IMR-90 (cell line): Measurements from ENCODE around the gene NPNT. TPM values are rescaled to one million over a fixed set of nuclear protein-coding genes. Genes with fewer than 3 reads are reported as not detected.

ENCODE experiments used
- ATAC-seq: fragments of 200-7000 bp; cut with Tn5 transposase; 2 replicates; pipeline ENCODE4 v1.9.1; 2020; ENCODE audit warnings: low read depth, mild to moderate bottlenecking, moderate library complexity
- BruUV-seq: library from RNA; stranded (reverse); fragments of 400-500 nt; replicated peaks from 2 replicates; lab custom pipeline; 2021; lab: Mats Ljungman, UMichigan
- CTCF ChIA-PET: fragments of 300-600 bp; formaldehyde crosslinking; extraction: SDS; loops from one replicate; lab custom pipeline; 2021; ENCODE audit warnings: antibody characterized with exemption; lab: Yijun Ruan, JAX
- POLR2A ChIA-PET: fragments of 300-600 bp; sonication (Branson Sonifier 250); formaldehyde crosslinking; loops from one replicate; lab custom pipeline; 2022; ENCODE audit warnings: antibody characterized with exemption; ENCODE audit not compliant: unreplicated experiment; lab: Charles Lee
- DNase-seq: peaks from one replicate; pipeline ENCODE4 v3.0.0; 2013
- H2AFZ ChIP-seq: replicated peaks from 2 replicates; pipeline ENCODE3; 2013; ENCODE audit warnings: low read length, mild to moderate bottlenecking; ENCODE audit not compliant: poor library complexity
- H2AK5ac ChIP-seq: 2 replicates; pipeline ENCODE4 v1.6.1; 2013; ENCODE audit warnings: low read depth, low read length, inconsistent platforms
- H2AK9ac ChIP-seq: replicated peaks from 2 replicates; pipeline ENCODE3; 2013; ENCODE audit warnings: mild to moderate bottlenecking, low read depth, low read length, moderate library complexity; ENCODE audit not compliant: poor library complexity
- H2BK120ac ChIP-seq: 2 replicates; pipeline ENCODE4 v1.6.1; 2013; ENCODE audit warnings: low read depth, low read length, inconsistent platforms
- H2BK15ac ChIP-seq: 3 replicates; pipeline ENCODE4 v1.6.1; 2013; ENCODE audit warnings: low read depth, low read length, inconsistent platforms
- H2BK20ac ChIP-seq: 2 replicates; pipeline ENCODE4 v1.6.1; 2013; ENCODE audit warnings: low read depth, mild to moderate bottlenecking, inconsistent platforms, low read length, moderate library complexity
- H2BK5ac ChIP-seq: 2 replicates; pipeline ENCODE4 v1.6.1; 2013; ENCODE audit warnings: mild to moderate bottlenecking, low read depth, low read length, inconsistent platforms; ENCODE audit not compliant: poor library complexity, severe bottlenecking
- H3K14ac ChIP-seq: replicated peaks from 2 replicates; pipeline ENCODE4 v1.6.1; 2013; ENCODE audit warnings: low read depth, low read length, inconsistent platforms
- H3K18ac ChIP-seq: 2 replicates; pipeline ENCODE4 v1.6.1; 2013; ENCODE audit warnings: low read depth, low read length, control low read depth
- H3K23ac ChIP-seq: 2 replicates; pipeline ENCODE4 v1.6.1; 2013; ENCODE audit warnings: low read depth, low read length, inconsistent platforms
- H3K27ac ChIP-seq: 2 replicates; pipeline ENCODE4 v1.5.1; 2013; ENCODE audit warnings: mild to moderate bottlenecking, control low read depth, low read length; ENCODE audit not compliant: insufficient read depth
- H3K27me3 ChIP-seq: 2 replicates; pipeline ENCODE4 v1.6.1; 2013; ENCODE audit warnings: low read length; ENCODE audit not compliant: control insufficient read depth, insufficient read depth
- H3K36me3 ChIP-seq: 2 replicates; pipeline ENCODE4 v1.6.1; 2013; ENCODE audit warnings: low read length, mixed read lengths; ENCODE audit not compliant: control insufficient read depth, insufficient read depth
- H3K4ac ChIP-seq: 2 replicates; pipeline ENCODE4 v1.6.1; 2013; ENCODE audit warnings: low read depth, low read length, inconsistent platforms
- H3K4me1 ChIP-seq: 2 replicates; pipeline ENCODE4 v1.6.1; 2013; ENCODE audit warnings: low read length, mixed read lengths; ENCODE audit not compliant: control insufficient read depth, insufficient read depth
- H3K4me2 ChIP-seq: 2 replicates; pipeline ENCODE4 v1.6.1; 2013; ENCODE audit warnings: low read depth, mild to moderate bottlenecking, control low read depth, low read length, moderate library complexity
- H3K4me3 ChIP-seq: 2 replicates; pipeline ENCODE4 v1.5.1; 2013; ENCODE audit warnings: low read depth, mild to moderate bottlenecking, control low read depth, low read length, moderate library complexity; ENCODE audit not compliant: insufficient read depth
- H3K56ac ChIP-seq: 2 replicates; pipeline ENCODE4 v1.6.1; 2013; ENCODE audit warnings: low read length, inconsistent platforms; ENCODE audit not compliant: insufficient read depth; ENCODE audit errors: extremely low read depth
- H3K79me1 ChIP-seq, 2 experiments: 2 replicates each; pipeline ENCODE4 v1.6.1; 2013; ENCODE audit warnings: low read length in 2 of 2, inconsistent platforms in 1 of 2, low read depth in 1 of 2
- H3K9ac ChIP-seq: 2 replicates; pipeline ENCODE4 v1.6.1; 2013; ENCODE audit warnings: low read depth, low read length, control low read depth
- H3K9me1 ChIP-seq: 2 replicates; pipeline ENCODE4 v1.6.1; 2013; ENCODE audit warnings: low read length, inconsistent platforms; ENCODE audit not compliant: insufficient read depth
- H3K9me3 ChIP-seq: 2 replicates; pipeline ENCODE4 v1.6.1; 2013; ENCODE audit warnings: low read length; ENCODE audit not compliant: control insufficient read depth, insufficient read depth
- H4K20me1 ChIP-seq: 2 replicates; pipeline ENCODE4 v1.6.1; 2013; ENCODE audit warnings: low read length, inconsistent platforms; ENCODE audit not compliant: insufficient read depth
- H4K5ac ChIP-seq: 2 replicates; pipeline ENCODE4 v1.6.1; 2013; ENCODE audit warnings: mild to moderate bottlenecking, low read depth, low read length, control low read depth
- H4K8ac ChIP-seq, 2 experiments: 2 replicates each; pipeline ENCODE4 v1.6.1; 2013; ENCODE audit warnings: low read depth in 2 of 2, low read length in 2 of 2, control low read depth in 1 of 2, inconsistent platforms in 1 of 2
- H4K91ac ChIP-seq: 2 replicates; pipeline ENCODE4 v1.6.1; 2013; ENCODE audit warnings: low read depth, low read length, inconsistent platforms; ENCODE audit not compliant: insufficient read depth
- MAFK ChIP-seq: IDR thresholded peaks from 2 replicates; pipeline ENCODE4 v1.6.1; 2012; ENCODE audit warnings: low read depth, low read length, improper control_type of control experiment
- MXI1 ChIP-seq: IDR thresholded peaks from 2 replicates; pipeline ENCODE4 v1.6.1; 2012; ENCODE audit warnings: low read depth, mild to moderate bottlenecking, low read length, moderate library complexity, borderline replicate concordance
- NFE2L2 ChIP-seq: fragments of 150-350 bp; IDR thresholded peaks from 2 replicates; pipeline ENCODE4 v1.6.1; 2016; ENCODE audit warnings: low read depth, mild to moderate bottlenecking, low read length
- POLR2A ChIP-seq: IDR thresholded peaks from 2 replicates; pipeline ENCODE4 v1.6.1; 2012; ENCODE audit warnings: mild to moderate bottlenecking, low read depth, low read length
- RAD21 ChIP-seq: IDR thresholded peaks from 2 replicates; pipeline ENCODE4 v1.6.1; 2012; ENCODE audit warnings: low read length, improper control_type of control experiment
- SMC3 ChIP-seq: fragments of 150-350 bp; IDR thresholded peaks from 2 replicates; pipeline ENCODE4 v1.6.1; 2016; ENCODE audit warnings: low read depth, mild to moderate bottlenecking, antibody characterized with exemption, low read length, moderate library complexity
- WGBS, 2 experiments: methylation state at CpG; one replicate each; pipeline versions ENCODE4 v1.1.5 to v1.1.7; 2013; ENCODE audit warnings: missing lambda C conversion rate in 2 of 2; ENCODE audit not compliant: insufficient read length in 1 of 2; ENCODE audit errors: extremely low coverage in 2 of 2; 5-methylcytosine and 5-hydroxymethylcytosine counted together
- dilution Hi-C: fragments of 300-500 bp; cut with HindIII; formaldehyde crosslinking; loops from one replicate; pipeline ENCODE4 v1.14.3; 2018; ENCODE audit warnings: low sequenced_read_pairs; ENCODE audit not compliant: unreplicated experiment
- in situ Hi-C: fragments of 300-500 bp; cut with MboI; formaldehyde crosslinking; loops from 3 replicates; pipeline ENCODE4 v1.14.3; 2019; ENCODE audit warnings: low sequenced_read_pairs, inconsistent platforms, mixed read lengths
- intact Hi-C: fragments of 100-400 bp; cut with micrococcal nuclease; formaldehyde crosslinking; loops from 2 replicates; pipeline ENCODE4 v1.10.0; 2022
- polyA plus RNA-seq, 3 experiments: library from polyadenylated mRNA; depleted of rRNA; stranded (reverse); fragments of >200 nt; gene quantifications; 2 replicates each; pipeline ENCODE4 v1.2.3, GENCODE V29; 2012; ENCODE audit warnings: low replicate concordance in 1 of 3
- total RNA-seq: library from RNA; depleted of rRNA; stranded (reverse); fragments of >200 nt; gene quantifications from 2 replicates; pipeline ENCODE4 v1.2.3, GENCODE V29; 2012
- TF ChIP-seq, protein P1 (sequence below): fragments of 150-350 bp; IDR thresholded peaks from 2 replicates; pipeline ENCODE4 v1.6.1; 2016; ENCODE audit warnings: low read depth, mild to moderate bottlenecking, low read length, moderate library complexity, borderline replicate concordance
- TF ChIP-seq, protein P2 (sequence below): conservative IDR thresholded peaks from 2 replicates; pipeline ENCODE4 v1.5.1; 2012; ENCODE audit warnings: mild to moderate bottlenecking, low read depth, low read length, improper control_type of control experiment

The NPNT gene
- total and polyA plus RNA-seq, 2 of the 4 experiments (the other 2 are of a cell fraction) = not detected

DNA sequence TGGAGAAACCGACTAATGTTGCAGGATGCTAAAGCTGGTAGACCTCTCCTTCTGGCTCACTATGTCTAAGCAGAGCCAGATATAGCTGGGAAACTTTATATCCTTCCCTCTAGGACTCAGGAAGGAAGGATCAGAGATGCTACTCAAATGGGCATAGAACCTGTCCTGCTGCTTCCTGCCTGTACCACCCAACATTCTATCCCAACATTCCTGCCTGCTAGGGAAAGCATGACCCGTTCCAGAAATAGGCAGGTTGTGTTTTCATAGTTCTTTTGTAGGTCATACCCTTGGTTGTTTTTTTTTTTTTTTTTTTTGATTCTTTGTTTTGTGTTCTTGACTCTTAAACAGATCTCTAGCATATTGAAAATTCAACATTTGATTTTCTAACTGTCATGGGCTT, 5.3 kb downstream of the NPNT start:
- POLR2A ChIA-PET = no interaction called here
- Histone ChIP-seq H2BK20ac (no peak overlapping the region), H3K27me3 (peaks cover 27% of the 10 kb centered on the region), H3K9me3 (no peaks in the 10 kb centered on the region), H2BK5ac (no peak overlapping the region), H3K9me1 (no peaks in the 10 kb centered on the region), H2BK15ac (no peak overlapping the region), H3K27ac (no peak overlapping the region), H3K79me1 (no peaks in the 10 kb centered on the region), H2BK120ac (no peak overlapping the region), H4K8ac (no peak overlapping the region), H4K5ac (no peak overlapping the region), H3K56ac (no peak overlapping the region), H3K4me1 (no peaks in the 10 kb centered on the region), H3K4me2 (no peak overlapping the region), H2AK9ac (no peak overlapping the region), H3K14ac (no peak overlapping the region), H3K4ac (no peak overlapping the region), H2AFZ (no peak overlapping the region), H4K20me1 (no peaks in the 10 kb centered on the region), H3K18ac (no peak overlapping the region), H2AK5ac (no peak overlapping the region), H3K23ac (no peak overlapping the region), H3K36me3 (no peaks in the 10 kb centered on the region), H3K9ac (no peak overlapping the region), H3K4me3 (no peak overlapping the region), H4K91ac (no peak overlapping the region)
- intact Hi-C loops (no loop called here), dilution Hi-C loops (no loop called here), in situ Hi-C loops (no loop called here)
- ATAC-seq (no peak), DNase-seq (no peak)
- no TSS peak for BruUV-seq
- TF ChIP-seq POLR2A = no peak
- TF ChIP-seq MAFK = no peak
- TF ChIP-seq, protein P1, sequence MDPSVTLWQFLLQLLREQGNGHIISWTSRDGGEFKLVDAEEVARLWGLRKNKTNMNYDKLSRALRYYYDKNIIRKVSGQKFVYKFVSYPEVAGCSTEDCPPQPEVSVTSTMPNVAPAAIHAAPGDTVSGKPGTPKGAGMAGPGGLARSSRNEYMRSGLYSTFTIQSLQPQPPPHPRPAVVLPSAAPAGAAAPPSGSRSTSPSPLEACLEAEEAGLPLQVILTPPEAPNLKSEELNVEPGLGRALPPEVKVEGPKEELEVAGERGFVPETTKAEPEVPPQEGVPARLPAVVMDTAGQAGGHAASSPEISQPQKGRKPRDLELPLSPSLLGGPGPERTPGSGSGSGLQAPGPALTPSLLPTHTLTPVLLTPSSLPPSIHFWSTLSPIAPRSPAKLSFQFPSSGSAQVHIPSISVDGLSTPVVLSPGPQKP = no peak
- no peak for TF ChIP-seq MXI1
- TF ChIP-seq NFE2L2 = no peak
- TF ChIP-seq SMC3 = no peak
- TF ChIP-seq, protein P2, sequence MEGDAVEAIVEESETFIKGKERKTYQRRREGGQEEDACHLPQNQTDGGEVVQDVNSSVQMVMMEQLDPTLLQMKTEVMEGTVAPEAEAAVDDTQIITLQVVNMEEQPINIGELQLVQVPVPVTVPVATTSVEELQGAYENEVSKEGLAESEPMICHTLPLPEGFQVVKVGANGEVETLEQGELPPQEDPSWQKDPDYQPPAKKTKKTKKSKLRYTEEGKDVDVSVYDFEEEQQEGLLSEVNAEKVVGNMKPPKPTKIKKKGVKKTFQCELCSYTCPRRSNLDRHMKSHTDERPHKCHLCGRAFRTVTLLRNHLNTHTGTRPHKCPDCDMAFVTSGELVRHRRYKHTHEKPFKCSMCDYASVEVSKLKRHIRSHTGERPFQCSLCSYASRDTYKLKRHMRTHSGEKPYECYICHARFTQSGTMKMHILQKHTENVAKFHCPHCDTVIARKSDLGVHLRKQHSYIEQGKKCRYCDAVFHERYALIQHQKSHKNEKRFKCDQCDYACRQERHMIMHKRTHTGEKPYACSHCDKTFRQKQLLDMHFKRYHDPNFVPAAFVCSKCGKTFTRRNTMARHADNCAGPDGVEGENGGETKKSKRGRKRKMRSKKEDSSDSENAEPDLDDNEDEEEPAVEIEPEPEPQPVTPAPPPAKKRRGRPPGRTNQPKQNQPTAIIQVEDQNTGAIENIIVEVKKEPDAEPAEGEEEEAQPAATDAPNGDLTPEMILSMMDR = no peak
- no peak for TF ChIP-seq RAD21
- CTCF ChIA-PET = no interaction called here
- WGBS, 2 experiments = no CpG with 5 or more reads among the region's 2 CpGs
